DMS79 treated with DMSO at 0.1 percent for 48 hours (cell line): ENCODE results near the gene ITIH3.

Experiments
- DNase-seq: peaks from one replicate; lab custom pipeline; 2025; lab: John Stamatoyannopoulos, UW

The ITIH3 gene

GRCh38 chr3:52779011-52779836 is 15.4 kb upstream of the ITIH3 start:
- DNase-seq: no peak

- no peak for DNase-seq
Observed at GRCh38 chr3:52779837-52780585, 14.6 kb upstream of the ITIH3 start.

- no peak for DNase-seq
Observed at GRCh38 chr3:52781741-52782140, 12.9 kb upstream of the ITIH3 start.

GRCh38 chr3:52782412-52783210 is 12.0 kb upstream of the ITIH3 start:
- DNase-seq: no peak

GRCh38 chr3:52783211-52783555 is 11.4 kb upstream of the ITIH3 start:
- no peak for DNase-seq

GRCh38 chr3:52784021-52784621 is 10.5 kb upstream of the ITIH3 start:
- DNase-seq: no peak

GRCh38 chr3:52784931-52785590 is 9.5 kb upstream of the ITIH3 start:
- no peak for DNase-seq

- DNase-seq: no peak
Observed at GRCh38 chr3:52786330-52787215, 8.0 kb upstream of the ITIH3 start.

- no peak for DNase-seq
Observed at GRCh38 chr3:52787246-52787645, 7.3 kb upstream of the ITIH3 start.

- no peak for DNase-seq
Observed at GRCh38 chr3:52787672-52788625, 6.6 kb upstream of the ITIH3 start.

GRCh38 chr3:52788890-52789745 is 5.5 kb upstream of the ITIH3 start:
- DNase-seq: no peak

GRCh38 chr3:52789746-52790040 is 4.9 kb upstream of the ITIH3 start:
- no peak for DNase-seq

- no peak for DNase-seq
Observed at GRCh38 chr3:52790337-52790736, 4.3 kb upstream of the ITIH3 start.

- no peak for DNase-seq
Observed at GRCh38 chr3:52790741-52791140, 3.9 kb upstream of the ITIH3 start.

- DNase-seq: no peak
Observed at GRCh38 chr3:52791366-52791765, 3.2 kb upstream of the ITIH3 start.

GRCh38 chr3:52791928-52792327 is 2.7 kb upstream of the ITIH3 start:
- DNase-seq: no peak

GRCh38 chr3:52792413-52792812 is 2.2 kb upstream of the ITIH3 start:
- no peak for DNase-seq

GRCh38 chr3:52792961-52793695 is 1.5 kb upstream of the ITIH3 start:
- DNase-seq: no peak
